Measurements from ENCODE around the gene TRPT1.

GRCh38 chr11:64183890-64184289 lies 42.1 kb downstream of the TRPT1 start:
- TF ChIP-seq EZH2 (IDR thresholded peaks at IDR 0.05; ENCODE audit: low read depth, unreplicated experiment): no peak
- no peak for TF ChIP-seq CTCF (conservative IDR thresholded peaks at IDR 0.05; ENCODE audit: low read depth in 2 of 2)
- TF ChIP-seq ZNF462 (CRISPR knock-in tag; IDR thresholded peaks at IDR 0.05): no peak
- TF ChIP-seq EZH2phosphoT487 (IDR thresholded peaks at IDR 0.05; ENCODE audit: unreplicated experiment): no peak
- TF ChIP-seq POLR2AphosphoS5 (IDR thresholded peaks at IDR 0.05; ENCODE audit: low read depth): no peak
- no peak for TF ChIP-seq ETS1 (IDR thresholded peaks at IDR 0.05)
- TF ChIP-seq REST (IDR thresholded peaks at IDR 0.05; ENCODE audit: unreplicated experiment): no peak
- TF ChIP-seq JUNB (IDR thresholded peaks at IDR 0.05; ENCODE audit: unreplicated experiment): no peak
- no peak for TF ChIP-seq CREB1 (CRISPR knock-in tag; IDR thresholded peaks at IDR 0.05; ENCODE audit: low read depth)
- TF ChIP-seq ZNF331 (CRISPR knock-in tag; IDR thresholded peaks at IDR 0.05; ENCODE audit: low read depth): no peak
- no peak for TF ChIP-seq ZNF114 (CRISPR knock-in tag; IDR thresholded peaks at IDR 0.05)
- TF ChIP-seq NANOG (IDR thresholded peaks at IDR 0.05; ENCODE audit: borderline replicate concordance): no peak
- no peak for TF ChIP-seq STAT1 (IDR thresholded peaks at IDR 0.05; ENCODE audit: unreplicated experiment)
